Measurements from ENCODE around the gene PARP6. TPM values are rescaled to one million over a fixed set of nuclear protein-coding genes. Genes with fewer than 3 reads are reported as not detected.

The PARP6 gene
- total RNA-seq, 1 donor: 43.4 TPM

- no peaks in the 10 kb centered on the region for H3K36me3 ChIP-seq (ENCODE audit: insufficient read depth, low read length)
- DNase-seq (ENCODE audit: insufficient read length, low spot score, missing footprints): peak; percentile 94
These were observed 40.5 kb upstream of the PARP6 start for GRCh38 chr15:72312605-72313447.

GRCh38 chr15:72307026-72307425 lies 34.7 kb upstream of the PARP6 start:
- Histone ChIP-seq H3K27ac (ENCODE audit: low read depth, low read length) (no peak overlapping the region), H3K4me1 (ENCODE audit: insufficient read depth, low read length) (peaks cover 14% of the 10 kb centered on the region), H3K79me2 (ENCODE audit: insufficient read depth, low read length) (no peaks in the 10 kb centered on the region), H3K9me3 (ENCODE audit: low read depth, low read length) (no peaks in the 10 kb centered on the region), H3K4me2 (ENCODE audit: insufficient read depth, low read length) (no peak overlapping the region), H2AFZ (ENCODE audit: low read length) (no peak overlapping the region), H3K36me3 (ENCODE audit: insufficient read depth, low read length) (no peaks in the 10 kb centered on the region), H3K4me3 (ENCODE audit: insufficient read depth, low read length) (no peak overlapping the region), H4K20me1 (ENCODE audit: insufficient read depth, low read length) (no peaks in the 10 kb centered on the region), H3K27me3 (ENCODE audit: insufficient read depth, low read length) (peaks cover 4% of the 10 kb centered on the region)
- DNase-seq (ENCODE audit: insufficient read length, low spot score, missing footprints): no peak
- TF ChIP-seq CTCF (IDR thresholded peaks at IDR 0.05; ENCODE audit: extremely low read depth, low read depth, low read length): no peak

More at GRCh38 chr15:72312605-72313447, 40.5 kb upstream of the PARP6 start:
- Histone ChIP-seq H3K27me3 (ENCODE audit: insufficient read depth, low read length) (peaks cover 4% of the 10 kb centered on the region), H3K79me2 (ENCODE audit: insufficient read depth, low read length) (no peaks in the 10 kb centered on the region), H2AFZ (ENCODE audit: low read length) (no peak overlapping the region), H3K27ac (ENCODE audit: low read depth, low read length) (no peak overlapping the region), H3K4me2 (ENCODE audit: insufficient read depth, low read length) (no peak overlapping the region), H4K20me1 (ENCODE audit: insufficient read depth, low read length) (no peaks in the 10 kb centered on the region), H3K4me3 (ENCODE audit: insufficient read depth, low read length) (no peak overlapping the region), H3K9me3 (ENCODE audit: low read depth, low read length) (no peaks in the 10 kb centered on the region), H3K4me1 (ENCODE audit: insufficient read depth, low read length) (no peaks in the 10 kb centered on the region)
- TF ChIP-seq CTCF (IDR thresholded peaks at IDR 0.05; ENCODE audit: extremely low read depth, low read depth, low read length): peak; percentile 86

- Histone ChIP-seq H3K4me3 (ENCODE audit: insufficient read depth, low read length) (no peak overlapping the region), H2AFZ (ENCODE audit: low read length) (no peak overlapping the region), H3K36me3 (ENCODE audit: insufficient read depth, low read length) (no peaks in the 10 kb centered on the region), H3K27me3 (ENCODE audit: insufficient read depth, low read length) (peaks cover 4% of the 10 kb centered on the region), H3K79me2 (ENCODE audit: insufficient read depth, low read length) (no peaks in the 10 kb centered on the region), H3K27ac (ENCODE audit: low read depth, low read length) (no peak overlapping the region), H4K20me1 (ENCODE audit: insufficient read depth, low read length) (no peaks in the 10 kb centered on the region), H3K9me3 (ENCODE audit: low read depth, low read length) (no peaks in the 10 kb centered on the region), H3K4me2 (ENCODE audit: insufficient read depth, low read length) (no peak overlapping the region), H3K4me1 (ENCODE audit: insufficient read depth, low read length) (peaks cover 14% of the 10 kb centered on the region)
- TF ChIP-seq CTCF (IDR thresholded peaks at IDR 0.05; ENCODE audit: extremely low read depth, low read depth, low read length): no peak
- DNase-seq (ENCODE audit: insufficient read length, low spot score, missing footprints): no peak
These were observed 33.9 kb upstream of the PARP6 start for GRCh38 chr15:72306211-72306785.

- peaks cover 3% of the 10 kb centered on the region for H3K27me3 ChIP-seq (ENCODE audit: insufficient read depth, low read length)
- H3K4me1 ChIP-seq (ENCODE audit: insufficient read depth, low read length): peaks cover 14% of the 10 kb centered on the region
- no peak overlapping the region for H2AFZ ChIP-seq (ENCODE audit: low read length)
- no peak for DNase-seq (ENCODE audit: insufficient read length, low spot score, missing footprints)
- TF ChIP-seq CTCF (IDR thresholded peaks at IDR 0.05; ENCODE audit: extremely low read depth, low read depth, low read length): no peak
- H3K4me2 ChIP-seq (ENCODE audit: insufficient read depth, low read length): no peak overlapping the region
- no peak overlapping the region for H3K4me3 ChIP-seq (ENCODE audit: insufficient read depth, low read length)
- H3K79me2 ChIP-seq (ENCODE audit: insufficient read depth, low read length): no peaks in the 10 kb centered on the region
- H3K36me3 ChIP-seq (ENCODE audit: insufficient read depth, low read length): no peaks in the 10 kb centered on the region
- H3K27ac ChIP-seq (ENCODE audit: low read depth, low read length): peak overlapping the region; percentile 3
- no peaks in the 10 kb centered on the region for H3K9me3 ChIP-seq (ENCODE audit: low read depth, low read length)
- no peaks in the 10 kb centered on the region for H4K20me1 ChIP-seq (ENCODE audit: insufficient read depth, low read length)
These were observed 32.2 kb upstream of the PARP6 start for GRCh38 chr15:72304596-72304995.
